ENCODE results near the gene CHD5.

- TF ChIP-seq CTCF (IDR thresholded peaks at IDR 0.05) = no peak
- TF ChIP-seq ZFX (IDR thresholded peaks at IDR 0.05; ENCODE audit: borderline replicate concordance) = no peak
These were observed 57.0 kb downstream of the CHD5 start for GRCh38 chr1:6123083-6123482.
